Hepatocyte (in vitro differentiated cells): ENCODE results near the gene PTGER3.

Experiments used
- CTCF ChIP-seq: fragments of 200-600 bp; sonication (generic); IDR thresholded peaks from 2 replicates; pipeline ENCODE4 v1.5.1; 2016; ENCODE audit warnings: antibody characterized with exemption, mild to moderate bottlenecking; ENCODE audit not compliant: poor library complexity
- EZH2 ChIP-seq: fragments of 200-600 bp; sonication (generic); IDR thresholded peaks from 2 replicates; pipeline ENCODE4 v1.6.1; 2016; ENCODE audit warnings: antibody characterized with exemption, mild to moderate bottlenecking, borderline replicate concordance
- EZH2phosphoT487 ChIP-seq: fragments of 200-600 bp; sonication (generic); IDR thresholded peaks from one replicate; pipeline ENCODE4 v1.6.1; 2018; ENCODE audit warnings: antibody characterized with exemption, mild to moderate bottlenecking, low read depth, moderate library complexity; ENCODE audit not compliant: unreplicated experiment, severe bottlenecking

GRCh38 chr1:71081697-71082080, 34.1 kb upstream of the PTGER3 start:
- TF ChIP-seq CTCF (no peak), EZH2 (no peak), EZH2phosphoT487 (no peak)
